MM.1S (cell line): ENCODE measurements around the gene ANXA8.
"Not testable (repeated sequence)": the region's sequence is repeated elsewhere in the genome, so short reads cannot be mapped to it uniquely, and the experiment has no call there.

ENCODE experiments used
- DNase-seq: peaks from one replicate; pipeline ENCODE4 v3.0.0-alpha.2; 2015
- H2AFZ ChIP-seq: fragments of 300-600 bp; sonication (generic); 2 replicates; pipeline ENCODE4 v1.6.0; 2016; ENCODE audit warnings: antibody characterized with exemption, low read length
- H3F3A ChIP-seq: fragments of 300-600 bp; sonication (generic); 2 replicates; pipeline ENCODE4 v1.6.1; 2016; ENCODE audit warnings: mild to moderate bottlenecking, antibody characterized with exemption, low read length, moderate library complexity, mixed read lengths; ENCODE audit not compliant: insufficient read depth
- H3K27ac ChIP-seq: fragments of 300-600 bp; sonication (generic); 2 replicates; pipeline ENCODE4 v1.5.1; 2016; ENCODE audit warnings: mild to moderate bottlenecking, low read length
- H3K27me3 ChIP-seq: fragments of 300-600 bp; sonication (generic); replicated peaks from 2 replicates; pipeline ENCODE4 v1.6.0; 2016; ENCODE audit warnings: low read length; ENCODE audit not compliant: insufficient read depth
- H3K36me3 ChIP-seq: fragments of 300-600 bp; sonication (generic); replicated peaks from 2 replicates; pipeline ENCODE4 v1.6.1; 2016; ENCODE audit warnings: mild to moderate bottlenecking, low read length, mixed read lengths; ENCODE audit not compliant: insufficient read depth
- H3K4me1 ChIP-seq: fragments of 300-600 bp; sonication (generic); 2 replicates; pipeline ENCODE4 v1.6.1; 2016; ENCODE audit warnings: low read length, mixed read lengths
- H3K4me2 ChIP-seq: fragments of 300-600 bp; sonication (generic); 2 replicates; pipeline ENCODE4 v1.6.0; 2016; ENCODE audit warnings: low read depth, low read length
- H3K4me3 ChIP-seq: fragments of 300-600 bp; sonication (generic); 2 replicates; pipeline ENCODE4 v1.5.1; 2016; ENCODE audit warnings: low read length, mixed read lengths
- H3K79me2 ChIP-seq: fragments of 300-600 bp; sonication (generic); 2 replicates; pipeline ENCODE4 v1.6.1; 2016; ENCODE audit warnings: mixed run types, low read length, mixed read lengths
- H3K9ac ChIP-seq: fragments of 300-600 bp; sonication (generic); 2 replicates; pipeline ENCODE4 v1.6.1; 2016; ENCODE audit warnings: low read length, mixed read lengths
- H3K9me2 ChIP-seq: fragments of 300-600 bp; sonication (generic); replicated peaks from 2 replicates; pipeline ENCODE4 v1.6.1; 2016; ENCODE audit warnings: mild to moderate bottlenecking, low read length, mixed read lengths; ENCODE audit not compliant: insufficient read depth
- H3K9me3 ChIP-seq: fragments of 300-600 bp; sonication (generic); replicated peaks from 2 replicates; pipeline ENCODE4 v1.6.1; 2016; ENCODE audit warnings: mild to moderate bottlenecking, low read length, mixed read lengths; ENCODE audit not compliant: insufficient read depth
- H4K20me1 ChIP-seq: fragments of 300-600 bp; sonication (generic); 2 replicates; pipeline ENCODE4 v1.6.1; 2016; ENCODE audit warnings: mild to moderate bottlenecking, low read length, moderate library complexity, mixed read lengths; ENCODE audit not compliant: insufficient read depth

Gene ANXA8

DNA sequence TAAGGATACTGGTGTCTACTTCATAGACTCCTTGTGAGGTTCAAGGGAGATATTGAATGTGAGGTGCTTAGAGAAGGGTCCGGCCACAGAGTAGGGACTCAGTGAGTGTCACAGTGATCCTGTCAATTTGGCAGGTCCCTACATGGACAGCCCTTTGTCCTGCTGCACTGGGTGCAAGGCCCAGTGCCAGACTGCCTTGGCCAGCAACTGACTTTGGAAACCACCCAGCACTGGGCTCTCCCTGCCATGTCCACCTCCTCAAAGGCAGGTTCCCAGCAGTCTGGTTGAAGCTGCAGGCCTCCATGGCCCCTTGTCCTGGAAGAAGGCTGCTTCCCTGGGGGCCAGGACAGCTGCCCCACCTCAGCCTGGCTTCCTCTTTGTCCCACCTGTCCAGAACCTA is 1.5 kb downstream of the ANXA8 start:
- H3F3A ChIP-seq, H3K9ac ChIP-seq, H4K20me1 ChIP-seq, H3K4me1 ChIP-seq, H3K27me3 ChIP-seq, H3K27ac ChIP-seq, H3K4me3 ChIP-seq, DNase-seq, H3K9me2 ChIP-seq, H2AFZ ChIP-seq, H3K4me2 ChIP-seq, H3K79me2 ChIP-seq, H3K9me3 ChIP-seq, H3K36me3 ChIP-seq: not testable (repeated sequence)

DNA sequence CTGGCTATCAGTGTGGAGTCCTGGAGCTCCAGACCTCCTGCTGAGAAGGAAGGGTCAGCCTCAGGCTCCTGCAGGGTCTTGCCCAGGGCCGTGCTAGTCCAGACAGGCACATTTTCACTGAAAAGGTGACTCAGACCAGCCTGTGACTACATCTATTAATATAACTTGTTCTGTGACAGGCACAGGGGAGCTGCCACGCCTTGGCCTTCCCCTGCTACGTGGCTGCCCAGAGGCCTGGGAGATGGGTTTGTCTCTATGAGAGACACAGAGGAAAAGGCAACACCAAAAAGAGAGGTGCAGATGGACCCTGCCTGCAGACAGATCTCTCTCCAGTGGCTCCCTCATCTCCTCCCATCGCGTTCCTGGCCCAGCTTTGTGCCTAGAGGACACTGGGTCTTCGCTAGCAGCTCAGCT is 2.1 kb downstream of the ANXA8 start:
- H3K9me3 ChIP-seq, DNase-seq, H4K20me1 ChIP-seq, H3K4me3 ChIP-seq, H3K4me2 ChIP-seq, H3K9ac ChIP-seq, H3K27me3 ChIP-seq, H3K27ac ChIP-seq, H2AFZ ChIP-seq, H3K4me1 ChIP-seq, H3F3A ChIP-seq, H3K36me3 ChIP-seq, H3K79me2 ChIP-seq, H3K9me2 ChIP-seq: not testable (repeated sequence)

DNA sequence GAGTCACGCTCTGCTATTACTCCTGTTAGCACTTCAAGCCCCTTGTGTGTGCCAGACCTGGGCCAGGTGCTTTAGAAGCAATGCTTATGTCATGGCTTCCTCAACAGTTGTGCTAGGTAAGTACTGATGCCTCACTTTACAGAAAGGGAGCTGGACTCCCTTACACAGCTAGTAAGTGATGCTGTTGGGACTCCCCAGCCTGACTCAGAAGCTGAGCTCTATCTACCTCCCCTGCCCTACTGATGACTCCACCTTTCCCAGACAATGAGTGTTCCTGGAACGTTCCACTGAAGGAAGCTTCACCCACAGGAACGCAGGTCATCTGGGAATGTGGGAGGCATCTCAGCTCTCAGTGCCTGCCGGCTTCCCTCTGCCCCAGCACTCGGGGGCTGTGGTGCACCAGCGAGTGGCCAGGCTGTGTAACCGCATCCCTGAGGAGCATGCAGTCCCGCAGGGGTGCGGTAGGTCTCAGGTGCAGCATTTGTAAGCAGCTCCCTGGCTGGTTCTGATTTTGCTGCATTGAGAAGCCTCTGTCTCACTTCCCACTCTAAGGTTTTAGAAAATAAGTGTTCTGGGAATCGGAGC is 2.6 kb downstream of the ANXA8 start:
- H3K27ac ChIP-seq, H3K9ac ChIP-seq: not testable (repeated sequence)

DNA sequence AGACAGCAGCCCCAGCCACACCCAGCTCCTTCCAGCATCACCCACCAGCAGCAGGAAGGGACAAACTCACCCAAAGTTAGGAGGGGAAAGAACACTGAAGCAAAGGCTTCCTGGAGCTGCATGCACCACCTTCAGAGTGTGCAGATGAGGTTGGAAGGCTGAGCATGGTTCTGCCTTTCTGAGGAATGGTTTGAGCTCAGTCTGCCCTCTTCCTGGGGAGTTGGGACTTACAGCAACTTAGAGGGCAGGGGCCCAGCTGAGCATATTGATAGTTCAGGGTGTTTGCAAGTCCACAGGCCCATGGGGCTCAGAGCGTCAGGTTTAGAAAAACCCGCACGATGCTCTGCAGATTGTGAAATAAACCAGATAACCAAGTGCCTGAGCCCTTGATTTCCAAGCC is 3.8 kb downstream of the ANXA8 start:
- H4K20me1 ChIP-seq, H3K36me3 ChIP-seq, H3K9me2 ChIP-seq, H3K4me2 ChIP-seq, H3K27me3 ChIP-seq, H3K9me3 ChIP-seq, H3K9ac ChIP-seq, H3F3A ChIP-seq, H3K4me3 ChIP-seq, DNase-seq, H2AFZ ChIP-seq, H3K27ac ChIP-seq, H3K79me2 ChIP-seq, H3K4me1 ChIP-seq: not testable (repeated sequence)

More for the DNA sequence above, 2.6 kb downstream of the ANXA8 start:
- not testable (repeated sequence) for H3K27me3 ChIP-seq, H3K36me3 ChIP-seq, H2AFZ ChIP-seq, H4K20me1 ChIP-seq, H3K9me3 ChIP-seq, H3F3A ChIP-seq, H3K9me2 ChIP-seq, H3K4me2 ChIP-seq, H3K4me1 ChIP-seq, H3K4me3 ChIP-seq, H3K79me2 ChIP-seq, DNase-seq

DNA sequence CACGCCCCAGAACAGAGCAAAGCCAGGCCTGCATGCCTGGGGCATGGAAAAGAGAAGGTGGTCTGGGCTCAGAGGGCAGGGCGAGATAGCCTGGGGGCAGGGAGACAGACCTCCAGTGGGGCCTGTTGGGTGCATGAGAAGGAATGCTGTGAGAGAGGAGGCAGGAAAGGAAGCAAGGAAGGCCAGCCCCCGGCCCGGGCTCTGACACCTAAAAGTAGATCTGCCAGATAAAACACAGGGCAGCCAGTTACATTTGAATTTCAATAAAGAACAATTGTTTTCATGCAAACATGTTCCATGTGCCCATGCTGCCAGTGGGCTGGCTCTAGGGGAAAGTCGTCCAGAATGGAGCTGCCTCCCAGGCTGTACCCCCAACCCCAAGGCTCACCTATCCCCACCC is 5.8 kb downstream of the ANXA8 start:
- not testable (repeated sequence) for H3K4me1 ChIP-seq, H3K4me3 ChIP-seq, H3K27ac ChIP-seq, H3K9ac ChIP-seq, H3K79me2 ChIP-seq, H2AFZ ChIP-seq, H3K36me3 ChIP-seq, H3K9me3 ChIP-seq, H3K27me3 ChIP-seq, H4K20me1 ChIP-seq, H3K9me2 ChIP-seq, H3K4me2 ChIP-seq, DNase-seq, H3F3A ChIP-seq

DNA sequence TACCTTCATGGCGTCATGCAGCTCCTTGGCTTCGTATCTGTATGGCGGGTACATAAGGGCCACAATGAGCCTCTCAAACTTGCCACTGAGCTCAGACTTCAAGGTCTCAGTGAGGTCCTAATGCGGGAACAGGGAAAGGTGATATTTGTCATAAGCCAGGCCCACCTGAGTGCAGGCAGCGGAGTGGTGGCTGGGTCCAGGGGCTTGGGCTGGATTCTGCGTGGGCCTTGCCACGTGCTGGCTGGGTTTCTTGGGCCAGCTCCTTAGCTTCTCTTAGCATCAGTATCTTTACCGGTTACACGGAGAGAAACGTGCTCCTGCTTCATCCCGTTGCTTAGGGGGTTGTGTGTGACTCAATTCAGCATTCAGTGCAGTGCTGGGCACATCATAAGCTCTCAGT is 6.8 kb downstream of the ANXA8 start:
- not testable (repeated sequence) for H3K9me3 ChIP-seq, H3F3A ChIP-seq, H3K27me3 ChIP-seq, H2AFZ ChIP-seq, H3K9me2 ChIP-seq, H3K9ac ChIP-seq, H3K4me3 ChIP-seq, H3K36me3 ChIP-seq, H3K4me1 ChIP-seq, H3K4me2 ChIP-seq, H3K27ac ChIP-seq, H3K79me2 ChIP-seq, H4K20me1 ChIP-seq, DNase-seq

DNA sequence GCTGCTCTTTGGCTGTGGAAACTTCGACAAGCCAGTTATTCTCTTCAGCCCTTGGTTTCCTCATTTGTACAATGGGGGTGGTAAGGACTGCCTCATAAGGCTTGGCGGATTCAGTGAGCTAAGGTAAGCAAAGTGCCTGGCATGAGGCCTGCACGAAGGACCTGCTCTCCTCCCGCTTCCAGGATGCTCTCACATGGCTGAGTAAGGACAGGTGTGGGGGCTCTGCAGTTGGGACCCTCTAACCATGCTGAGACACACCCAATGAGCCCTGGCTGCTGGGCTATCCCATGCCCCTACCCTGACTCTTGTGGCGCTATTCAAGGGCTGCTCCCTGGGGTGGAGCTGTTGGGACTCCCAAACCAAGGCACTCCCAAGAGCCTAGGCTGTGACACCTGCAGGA is 8.8 kb downstream of the ANXA8 start:
- not testable (repeated sequence) for DNase-seq

DNA sequence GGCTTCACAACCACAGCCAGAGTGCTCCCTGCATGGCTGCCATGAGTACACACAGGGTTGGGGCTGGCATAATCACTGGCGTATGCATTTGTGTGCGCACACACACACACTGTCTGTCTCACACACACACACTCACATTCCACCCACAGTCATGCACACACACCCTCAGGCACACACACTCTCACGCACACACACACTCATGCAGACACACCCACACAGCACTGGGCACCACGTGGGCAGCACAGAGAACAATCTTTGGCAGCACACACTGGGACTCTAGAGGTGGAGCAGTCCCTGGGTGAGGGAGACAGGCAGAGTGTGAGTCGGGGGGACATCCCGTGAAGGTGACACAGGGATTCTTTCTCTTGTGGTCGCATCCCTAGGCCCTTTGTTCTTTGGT is 10.4 kb downstream of the ANXA8 start:
- not testable (repeated sequence) for H3K4me2 ChIP-seq, H3K79me2 ChIP-seq, H3K36me3 ChIP-seq, H3K9me2 ChIP-seq, H2AFZ ChIP-seq, H3K9me3 ChIP-seq, DNase-seq, H3K27ac ChIP-seq, H3K4me3 ChIP-seq, H3K27me3 ChIP-seq, H3K9ac ChIP-seq, H3K4me1 ChIP-seq, H4K20me1 ChIP-seq, H3F3A ChIP-seq

More for the DNA sequence above, 8.8 kb downstream of the ANXA8 start:
- H3K9ac ChIP-seq, H3K27me3 ChIP-seq, H3F3A ChIP-seq, H2AFZ ChIP-seq, H3K9me2 ChIP-seq, H3K4me1 ChIP-seq, H3K4me2 ChIP-seq, H3K79me2 ChIP-seq, H3K4me3 ChIP-seq, H3K36me3 ChIP-seq, H3K9me3 ChIP-seq, H3K27ac ChIP-seq, H4K20me1 ChIP-seq: not testable (repeated sequence)
